ENCODE measurements around the gene PARP9.
"Not testable (repeated sequence)": the region's sequence is repeated elsewhere in the genome, so short reads cannot be mapped to it uniquely, and the experiment has no call there.

DNA sequence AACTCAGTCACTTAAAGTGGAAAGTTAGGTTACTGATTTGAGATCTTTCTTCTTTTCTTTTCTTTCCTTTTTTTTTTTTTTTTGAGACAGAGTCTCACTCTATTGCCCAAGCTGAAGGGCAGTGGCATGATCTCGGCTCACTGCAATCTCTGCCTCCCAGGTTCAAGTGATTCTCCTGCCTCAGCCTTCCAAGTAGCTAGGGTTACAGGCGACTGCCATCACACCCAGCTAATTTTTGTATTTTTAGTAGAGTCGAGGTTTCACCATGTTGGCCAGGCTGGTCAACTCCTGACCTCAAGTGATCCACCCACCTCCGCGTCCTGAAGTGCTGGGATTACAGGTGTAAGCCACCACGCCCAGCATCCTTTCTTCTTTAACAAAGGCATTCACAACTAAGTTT lies 63.1 kb downstream of the PARP9 start:
- TF ChIP-seq, protein P1, sequence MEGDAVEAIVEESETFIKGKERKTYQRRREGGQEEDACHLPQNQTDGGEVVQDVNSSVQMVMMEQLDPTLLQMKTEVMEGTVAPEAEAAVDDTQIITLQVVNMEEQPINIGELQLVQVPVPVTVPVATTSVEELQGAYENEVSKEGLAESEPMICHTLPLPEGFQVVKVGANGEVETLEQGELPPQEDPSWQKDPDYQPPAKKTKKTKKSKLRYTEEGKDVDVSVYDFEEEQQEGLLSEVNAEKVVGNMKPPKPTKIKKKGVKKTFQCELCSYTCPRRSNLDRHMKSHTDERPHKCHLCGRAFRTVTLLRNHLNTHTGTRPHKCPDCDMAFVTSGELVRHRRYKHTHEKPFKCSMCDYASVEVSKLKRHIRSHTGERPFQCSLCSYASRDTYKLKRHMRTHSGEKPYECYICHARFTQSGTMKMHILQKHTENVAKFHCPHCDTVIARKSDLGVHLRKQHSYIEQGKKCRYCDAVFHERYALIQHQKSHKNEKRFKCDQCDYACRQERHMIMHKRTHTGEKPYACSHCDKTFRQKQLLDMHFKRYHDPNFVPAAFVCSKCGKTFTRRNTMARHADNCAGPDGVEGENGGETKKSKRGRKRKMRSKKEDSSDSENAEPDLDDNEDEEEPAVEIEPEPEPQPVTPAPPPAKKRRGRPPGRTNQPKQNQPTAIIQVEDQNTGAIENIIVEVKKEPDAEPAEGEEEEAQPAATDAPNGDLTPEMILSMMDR (conservative IDR thresholded peaks at IDR 0.05; ENCODE audit: low read length), result not testable (repeated sequence)
- TF ChIP-seq EZH2phosphoT487 (IDR thresholded peaks at IDR 0.05; ENCODE audit: borderline replicate concordance, low read depth, low read length), result not testable (repeated sequence)

Data from OCI-LY7 (cell line).